Measurements from ENCODE around the gene PFN3.

DNA sequence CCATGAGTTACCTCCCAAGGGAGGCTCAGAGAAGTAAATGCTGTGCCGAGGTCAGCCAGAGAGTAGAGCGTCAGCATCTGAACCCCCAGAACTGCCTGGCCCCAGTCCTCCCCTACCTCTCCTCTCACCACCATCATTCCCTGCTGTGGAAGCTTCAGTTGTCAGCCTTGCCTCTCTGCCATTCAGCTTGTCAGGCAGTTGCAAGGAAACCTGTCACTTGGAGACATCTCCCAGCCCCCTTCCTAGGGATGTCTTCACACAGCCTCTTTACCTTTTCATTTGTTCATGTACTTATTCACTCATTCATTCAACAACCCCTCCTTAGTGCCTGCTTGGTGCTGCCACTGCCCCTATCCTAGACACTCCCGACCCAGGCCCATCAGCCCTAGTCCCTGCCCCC lies 40.6 kb downstream of the PFN3 start:
- TF ChIP-seq, protein P1, sequence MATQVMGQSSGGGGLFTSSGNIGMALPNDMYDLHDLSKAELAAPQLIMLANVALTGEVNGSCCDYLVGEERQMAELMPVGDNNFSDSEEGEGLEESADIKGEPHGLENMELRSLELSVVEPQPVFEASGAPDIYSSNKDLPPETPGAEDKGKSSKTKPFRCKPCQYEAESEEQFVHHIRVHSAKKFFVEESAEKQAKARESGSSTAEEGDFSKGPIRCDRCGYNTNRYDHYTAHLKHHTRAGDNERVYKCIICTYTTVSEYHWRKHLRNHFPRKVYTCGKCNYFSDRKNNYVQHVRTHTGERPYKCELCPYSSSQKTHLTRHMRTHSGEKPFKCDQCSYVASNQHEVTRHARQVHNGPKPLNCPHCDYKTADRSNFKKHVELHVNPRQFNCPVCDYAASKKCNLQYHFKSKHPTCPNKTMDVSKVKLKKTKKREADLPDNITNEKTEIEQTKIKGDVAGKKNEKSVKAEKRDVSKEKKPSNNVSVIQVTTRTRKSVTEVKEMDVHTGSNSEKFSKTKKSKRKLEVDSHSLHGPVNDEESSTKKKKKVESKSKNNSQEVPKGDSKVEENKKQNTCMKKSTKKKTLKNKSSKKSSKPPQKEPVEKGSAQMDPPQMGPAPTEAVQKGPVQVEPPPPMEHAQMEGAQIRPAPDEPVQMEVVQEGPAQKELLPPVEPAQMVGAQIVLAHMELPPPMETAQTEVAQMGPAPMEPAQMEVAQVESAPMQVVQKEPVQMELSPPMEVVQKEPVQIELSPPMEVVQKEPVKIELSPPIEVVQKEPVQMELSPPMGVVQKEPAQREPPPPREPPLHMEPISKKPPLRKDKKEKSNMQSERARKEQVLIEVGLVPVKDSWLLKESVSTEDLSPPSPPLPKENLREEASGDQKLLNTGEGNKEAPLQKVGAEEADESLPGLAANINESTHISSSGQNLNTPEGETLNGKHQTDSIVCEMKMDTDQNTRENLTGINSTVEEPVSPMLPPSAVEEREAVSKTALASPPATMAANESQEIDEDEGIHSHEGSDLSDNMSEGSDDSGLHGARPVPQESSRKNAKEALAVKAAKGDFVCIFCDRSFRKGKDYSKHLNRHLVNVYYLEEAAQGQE (IDR thresholded peaks at IDR 0.05; ENCODE audit: low read depth), result no peak
- no peak for TF ChIP-seq TAF1 (IDR thresholded peaks at IDR 0.05; ENCODE audit: low read depth)
